PC-3 (cell line): ENCODE results near the gene CLDN4. TPM values are rescaled to one million over a fixed set of nuclear protein-coding genes. Genes with fewer than 3 reads are reported as not detected.

Source experiments
- ATAC-seq: fragments of 200-7000 bp; cut with Tn5 transposase; 2 replicates; pipeline ENCODE4 v1.9.1; 2020; ENCODE audit warnings: mild to moderate bottlenecking, moderate library complexity
- BruUV-seq: library from RNA; stranded (reverse); fragments of 400-500 nt; replicated peaks from 2 replicates; lab custom pipeline; 2021; lab: Mats Ljungman, UMichigan
- CTCF ChIA-PET: fragments of 300-600 bp; sonication (Branson Sonifier 250); formaldehyde crosslinking; loops from one replicate; lab custom pipeline; 2022; ENCODE audit warnings: antibody characterized with exemption; lab: Charles Lee
- POLR2A ChIA-PET: fragments of 300-600 bp; sonication (Branson Sonifier 250); formaldehyde crosslinking; loops from one replicate; lab custom pipeline; 2022; ENCODE audit warnings: antibody characterized with exemption; ENCODE audit not compliant: unreplicated experiment; lab: Charles Lee
- DNase-seq: peaks from one replicate; pipeline ENCODE4 v3.0.0-alpha.2; 2015
- H2AFZ ChIP-seq: fragments of 300-600 bp; sonication (generic); 2 replicates; pipeline ENCODE4 v1.6.0; 2016; ENCODE audit warnings: antibody characterized with exemption, low read length
- H3F3A ChIP-seq: fragments of 300-600 bp; sonication (generic); one replicate; pipeline ENCODE4 v1.6.0; 2017; ENCODE audit warnings: antibody characterized with exemption, low read length, control low read depth, mild to moderate bottlenecking; ENCODE audit not compliant: unreplicated experiment
- H3K27ac ChIP-seq: fragments of 300-600 bp; sonication (generic); 2 replicates; pipeline ENCODE4 v1.5.1; 2016; ENCODE audit warnings: mild to moderate bottlenecking, low read length
- H3K27me3 ChIP-seq: fragments of 300-600 bp; sonication (generic); 2 replicates; pipeline ENCODE4 v1.6.1; 2016; ENCODE audit warnings: low read length, mixed read lengths
- H3K36me3 ChIP-seq: fragments of 300-600 bp; sonication (generic); 2 replicates; pipeline ENCODE4 v1.6.1; 2016; ENCODE audit warnings: low read depth, mixed run types, low read length, mixed read lengths
- H3K4me1 ChIP-seq: fragments of 300-600 bp; sonication (generic); 2 replicates; pipeline ENCODE4 v1.5.1; 2016; ENCODE audit warnings: low read length; ENCODE audit not compliant: insufficient read depth
- H3K4me2 ChIP-seq: fragments of 300-600 bp; sonication (generic); 2 replicates; pipeline ENCODE4 v1.6.0; 2016; ENCODE audit warnings: low read length
- H3K4me3 ChIP-seq: fragments of 300-600 bp; sonication (generic); 2 replicates; pipeline ENCODE4 v1.5.1; 2016; ENCODE audit warnings: mild to moderate bottlenecking, low read length, mixed read lengths
- H3K79me2 ChIP-seq: fragments of 300-600 bp; sonication (generic); 2 replicates; pipeline ENCODE4 v1.6.1; 2017; ENCODE audit warnings: low read length, mixed read lengths
- H3K9ac ChIP-seq: fragments of 300-600 bp; sonication (generic); 2 replicates; pipeline ENCODE4 v1.6.0; 2016; ENCODE audit warnings: mild to moderate bottlenecking, low read length
- H3K9me2 ChIP-seq: fragments of 300-600 bp; sonication (generic); replicated peaks from 2 replicates; pipeline ENCODE4 v1.6.1; 2016; ENCODE audit warnings: mixed run types, low read length, mixed read lengths
- H3K9me3 ChIP-seq: fragments of 300-600 bp; sonication (generic); 2 replicates; pipeline ENCODE4 v1.6.1; 2016; ENCODE audit warnings: low read length, mixed read lengths
- H4K20me1 ChIP-seq: fragments of 300-600 bp; sonication (generic); 2 replicates; pipeline ENCODE4 v1.6.1; 2016; ENCODE audit warnings: low read length, mixed read lengths
- EZH2 ChIP-seq: fragments of 300-600 bp; sonication (generic); IDR thresholded peaks from one replicate; pipeline ENCODE4 v1.6.1; 2017; ENCODE audit warnings: antibody characterized with exemption, mild to moderate bottlenecking, low read length; ENCODE audit not compliant: unreplicated experiment
- EZH2phosphoT487 ChIP-seq: fragments of 300-600 bp; sonication (generic); IDR thresholded peaks from 2 replicates; pipeline ENCODE4 v1.6.1; 2018; ENCODE audit warnings: mild to moderate bottlenecking, antibody characterized with exemption, low read length, borderline replicate concordance
- intact Hi-C: fragments of 100-400 bp; cut with micrococcal nuclease; formaldehyde crosslinking; loops from 2 replicates; pipeline ENCODE4 v1.9.0; 2023
- total RNA-seq: library from RNA; depleted of rRNA; stranded (reverse); fragments of >200 nt; gene quantifications from 2 replicates; pipeline ENCODE4 v1.2.3, GENCODE V29; 2014
- TF ChIP-seq, protein P1 (sequence below): fragments of 300-600 bp; sonication (generic); conservative IDR thresholded peaks from 2 replicates; pipeline ENCODE4 v1.5.1; 2017; ENCODE audit warnings: antibody characterized with exemption, low read depth, mild to moderate bottlenecking, low read length

CLDN4 gene
- total RNA-seq, 1 experiment from 2014 or later = 656 TPM

DNA sequence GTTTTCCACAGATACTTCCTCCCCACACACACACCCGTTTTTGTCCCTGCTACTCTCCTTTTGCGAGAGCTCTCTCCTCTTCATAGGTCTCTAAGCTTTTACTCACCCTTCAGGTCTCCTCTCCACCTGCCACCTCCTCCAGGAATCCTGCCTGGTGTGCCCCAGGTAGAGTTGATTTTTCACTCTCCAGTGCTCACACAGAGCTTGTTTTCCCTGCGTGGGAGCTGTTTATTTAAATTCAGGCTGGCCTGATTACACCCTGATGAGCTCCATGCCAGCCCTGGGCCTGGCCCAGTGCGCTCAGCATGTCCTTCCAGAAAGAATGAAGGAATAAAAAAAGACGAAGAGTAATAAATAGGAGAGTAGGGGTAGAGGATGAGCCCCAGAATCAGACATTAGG lies 7.5 kb upstream of the CLDN4 start:
- H3K27me3 ChIP-seq = no peaks in the 10 kb centered on the region
- DNase-seq (peak; percentile 15), ATAC-seq (no peak)
- no peak overlapping the region for H2AFZ ChIP-seq
- BruUV-seq = TSS peak; percentile 91
- peak overlapping the region; percentile 28; the same call in 1 of the 2 replicates for H3K4me3 ChIP-seq
- CTCF ChIA-PET = interaction anchor here (1.1 to 1.2 kb wide), 2 partner anchors 19 to 28 kb away, joined by 6 to 13 read pairs; partner anchors contain the start of gene METTL27
- intact Hi-C loops = no loop called here
- no peaks in the 10 kb centered on the region for H3K79me2 ChIP-seq
- peaks cover 9% of the 10 kb centered on the region for H3F3A ChIP-seq
- POLR2A ChIA-PET = interaction anchor here (0.9 to 1.1 kb wide), 2 partner anchors 31 to 53 kb away, joined by 5 to 12 read pairs; partner anchors contain the start of gene CLDN3
- no peaks in the 10 kb centered on the region for H3K9me3 ChIP-seq
- no peaks in the 10 kb centered on the region for H4K20me1 ChIP-seq
- peak overlapping the region; percentile 73 for H3K4me2 ChIP-seq
- peaks cover 50% of the 10 kb centered on the region for H3K4me1 ChIP-seq
- no peaks in the 10 kb centered on the region for H3K9me2 ChIP-seq
- peak overlapping the region; percentile 82 for H3K9ac ChIP-seq
- H3K27ac ChIP-seq = peak overlapping the region; percentile 99
- no peaks in the 10 kb centered on the region for H3K36me3 ChIP-seq
- TF ChIP-seq, protein P1, sequence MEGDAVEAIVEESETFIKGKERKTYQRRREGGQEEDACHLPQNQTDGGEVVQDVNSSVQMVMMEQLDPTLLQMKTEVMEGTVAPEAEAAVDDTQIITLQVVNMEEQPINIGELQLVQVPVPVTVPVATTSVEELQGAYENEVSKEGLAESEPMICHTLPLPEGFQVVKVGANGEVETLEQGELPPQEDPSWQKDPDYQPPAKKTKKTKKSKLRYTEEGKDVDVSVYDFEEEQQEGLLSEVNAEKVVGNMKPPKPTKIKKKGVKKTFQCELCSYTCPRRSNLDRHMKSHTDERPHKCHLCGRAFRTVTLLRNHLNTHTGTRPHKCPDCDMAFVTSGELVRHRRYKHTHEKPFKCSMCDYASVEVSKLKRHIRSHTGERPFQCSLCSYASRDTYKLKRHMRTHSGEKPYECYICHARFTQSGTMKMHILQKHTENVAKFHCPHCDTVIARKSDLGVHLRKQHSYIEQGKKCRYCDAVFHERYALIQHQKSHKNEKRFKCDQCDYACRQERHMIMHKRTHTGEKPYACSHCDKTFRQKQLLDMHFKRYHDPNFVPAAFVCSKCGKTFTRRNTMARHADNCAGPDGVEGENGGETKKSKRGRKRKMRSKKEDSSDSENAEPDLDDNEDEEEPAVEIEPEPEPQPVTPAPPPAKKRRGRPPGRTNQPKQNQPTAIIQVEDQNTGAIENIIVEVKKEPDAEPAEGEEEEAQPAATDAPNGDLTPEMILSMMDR = no peak
- TF ChIP-seq EZH2phosphoT487 (no peak), EZH2 (no peak)

DNA sequence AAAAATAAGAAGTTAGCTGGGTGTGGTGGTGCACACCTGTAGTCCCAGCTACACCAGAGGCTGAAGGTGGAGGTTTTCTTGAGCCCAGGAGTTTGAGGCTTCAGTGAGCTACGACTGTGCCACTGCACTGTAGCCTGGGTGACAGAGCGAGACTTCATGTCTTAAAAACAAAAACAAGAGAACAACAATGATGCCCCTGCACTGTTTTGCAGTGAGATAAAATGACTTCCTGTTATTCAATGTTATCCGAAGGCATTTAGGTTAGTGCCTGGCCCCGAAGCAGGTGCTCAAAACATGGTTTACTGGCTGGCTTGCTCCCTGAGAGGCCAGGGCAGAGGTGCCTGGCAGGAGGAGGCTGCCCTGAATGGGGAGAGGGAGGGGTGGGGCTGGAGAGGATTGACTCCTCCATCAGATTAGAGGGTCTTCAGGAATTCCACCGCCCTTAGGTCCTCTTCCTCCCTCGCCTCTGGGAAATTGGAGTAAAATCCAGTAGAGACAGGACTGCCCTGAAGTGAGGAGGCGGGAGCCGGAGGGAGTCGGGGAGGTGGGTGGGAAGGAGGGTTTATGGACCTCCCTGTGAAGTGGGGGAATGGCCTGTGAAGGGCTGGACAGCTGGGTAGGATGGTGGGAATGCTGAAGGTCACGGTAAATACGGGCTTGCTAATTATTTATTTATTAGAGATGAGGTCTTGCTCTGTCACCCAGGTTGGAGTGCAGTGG lies 6.8 kb upstream of the CLDN4 start:
- H3K9me3 ChIP-seq = no peaks in the 10 kb centered on the region
- ATAC-seq = no peak
- H3K9ac ChIP-seq = peak overlapping the region; percentile 82; the same call in 1 of the 2 replicates
- CTCF ChIA-PET = no interaction called here
- H3K27ac ChIP-seq = peak overlapping the region; percentile 99
- no peaks in the 10 kb centered on the region for H3K36me3 ChIP-seq
- no peak overlapping the region for H3K4me3 ChIP-seq
- intact Hi-C loops = no loop called here
- peaks cover 58% of the 10 kb centered on the region for H3K4me1 ChIP-seq
- H3K4me2 ChIP-seq = 0 out of 2 replicates have a peak overlapping the region, but pooled peaks have one; percentile 73
- BruUV-seq = no TSS peak
- no peaks in the 10 kb centered on the region for H3K27me3 ChIP-seq
- POLR2A ChIA-PET = no interaction called here
- H4K20me1 ChIP-seq = no peaks in the 10 kb centered on the region
- DNase-seq = no peak
- no peaks in the 10 kb centered on the region for H3K9me2 ChIP-seq
- TF ChIP-seq, protein P1 = no peak
- TF ChIP-seq EZH2phosphoT487 (no peak), EZH2 (no peak)
- H2AFZ ChIP-seq = no peak overlapping the region
- H3F3A ChIP-seq = peaks cover 9% of the 10 kb centered on the region
- H3K79me2 ChIP-seq = peaks cover 4% of the 10 kb centered on the region

DNA sequence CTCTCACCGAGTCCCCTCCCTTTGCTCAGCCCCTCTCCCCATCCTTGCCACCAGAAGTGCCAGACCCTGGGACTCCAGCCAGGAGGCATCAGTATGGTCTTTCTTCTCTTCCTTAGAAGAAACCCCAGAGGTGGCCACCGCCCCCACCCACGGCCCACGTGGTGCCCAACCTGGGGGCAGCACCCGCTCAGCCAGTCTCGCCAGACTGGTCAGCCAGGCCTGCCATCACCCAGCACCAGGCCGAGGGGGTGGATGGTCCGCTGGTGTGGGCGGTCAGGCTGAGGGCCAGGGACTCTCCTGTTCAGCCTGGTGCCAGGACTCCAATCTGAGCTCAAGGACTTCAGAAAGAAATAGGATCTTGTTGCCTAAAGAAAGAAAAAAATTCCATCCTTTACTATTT lies 5.8 kb upstream of the CLDN4 start:
- Histone ChIP-seq H2AFZ (no peak overlapping the region), H3K79me2 (peaks cover 13% of the 10 kb centered on the region), H4K20me1 (no peaks in the 10 kb centered on the region), H3K27ac (no peak overlapping the region), H3K36me3 (no peaks in the 10 kb centered on the region), H3K27me3 (no peaks in the 10 kb centered on the region), H3K9ac (no peak overlapping the region), H3K9me2 (no peaks in the 10 kb centered on the region), H3F3A (peaks cover 9% of the 10 kb centered on the region), H3K9me3 (no peaks in the 10 kb centered on the region), H3K4me2 (no peak overlapping the region), H3K4me3 (no peak overlapping the region), H3K4me1 (peaks cover 67% of the 10 kb centered on the region)
- ChIA-PET CTCF (no interaction called here), POLR2A (no interaction called here)
- DNase-seq (no peak), ATAC-seq (no peak)
- no TSS peak for BruUV-seq
- intact Hi-C loops = no loop called here
- TF ChIP-seq EZH2 = no peak
